Naive thymus-derived CD8-positive, alpha-beta T cell (primary cell): ENCODE measurements around the gene PIGZ. TPM values are rescaled to one million over a fixed set of nuclear protein-coding genes. Genes with fewer than 3 reads are reported as not detected.
"Not testable (repeated sequence)": the region's sequence is repeated elsewhere in the genome, so short reads cannot be mapped to it uniquely, and the experiment has no call there.

Experiments
- ATAC-seq, 2 donors: fragments of 150-1000 bp; cut with Tn5 transposase in 1 of 2; sonication (Bioruptor Pico), chemical (Tn5 transposase) in 1 of 2; 1 replicate in 1 of 2; 2 replicates in 1 of 2; pipeline ENCODE4 v1.10.0; 2021; ENCODE audit warnings: mild to moderate bottlenecking in 2 of 2, moderate library complexity in 2 of 2
- POLR2A ChIA-PET: fragments of 350-600 bp; sonication (Branson Sonifier 250); formaldehyde crosslinking; loops from one replicate; lab custom pipeline; 2021; ENCODE audit warnings: antibody characterized with exemption; lab: Charles Lee
- DNase-seq, 10 donors: peaks; one replicate each; pipeline versions ENCODE4 v3.0.0 to v3.0.0-alpha.2; 2020 to 2022
- H3K27ac Mint-ChIP-seq, 10 donors: one replicate each; pipeline ENCODE4 v1.8.0; 2020 to 2022; ENCODE audit warnings: mild to moderate bottlenecking in 10 of 10, mixed read lengths in 10 of 10, moderate library complexity in 4 of 10, inconsistent platforms in 1 of 10
- H3K27me3 Mint-ChIP-seq, 5 donors: one replicate each; pipeline ENCODE4 v1.8.0; 2021 to 2022; ENCODE audit warnings: mixed read lengths in 5 of 5
- H3K36me3 Mint-ChIP-seq, 3 donors: one replicate each; pipeline ENCODE4 v1.8.0; 2020 to 2022; ENCODE audit warnings: mixed read lengths in 3 of 3, mild to moderate bottlenecking in 2 of 3, inconsistent platforms in 1 of 3
- H3K4me1 Mint-ChIP-seq, 4 donors: one replicate each; pipeline ENCODE4 v1.8.0; 2021 to 2022; ENCODE audit warnings: mixed read lengths in 4 of 4
- H3K4me3 Mint-ChIP-seq, 10 donors: one replicate each; pipeline ENCODE4 v1.8.0; 2020 to 2022; ENCODE audit warnings: mild to moderate bottlenecking in 10 of 10, mixed read lengths in 10 of 10, moderate library complexity in 6 of 10, inconsistent platforms in 1 of 10
- H3K9me3 Mint-ChIP-seq, 9 donors: one replicate each; pipeline ENCODE4 v1.8.0; 2020 to 2022; ENCODE audit warnings: mixed read lengths in 9 of 9, mild to moderate bottlenecking in 3 of 9, inconsistent platforms in 1 of 9, moderate library complexity in 1 of 9
- polyA plus RNA-seq, 3 donors: library from polyadenylated mRNA; unstranded; fragments of 300-500 nt; fragmentation: Illumina TruSeq; gene quantifications; one replicate each; pipeline ENCODE4 v1.2.3, GENCODE V29; 2021
- total RNA-seq, 8 experiments: library from RNA in 2 of 8; stranded (reverse) in 2 of 8; gene quantifications; one replicate each; pipeline ENCODE4 v1.2.3 and lab custom pipeline; 2021 to 2026

PIGZ gene
- total and polyA plus RNA-seq, 5 experiments from 2014 or later, result 0.13 to 0.55 (median 0.26) TPM; not detected in 1

GRCh38 chr3:196951371-196951770 is 17.3 kb downstream of the PIGZ start:
- no peaks in the 10 kb centered on the region for H3K9me3 Mint-ChIP-seq
- DNase-seq, result no peak
- no peak for ATAC-seq
- no peak overlapping the region for H3K27ac Mint-ChIP-seq
- H3K4me3 Mint-ChIP-seq, result no peak overlapping the region
- H3K27me3 Mint-ChIP-seq, result peaks cover 0 to 5% (median 1%) of the 10 kb centered on the region in 5 donors
- H3K36me3 Mint-ChIP-seq, result no peaks in the 10 kb centered on the region
- POLR2A ChIA-PET, result no interaction called here
- peaks cover 0 to 2% (median under 1%) of the 10 kb centered on the region in 4 donors for H3K4me1 Mint-ChIP-seq

- Mint-ChIP-seq H3K4me3 (no peak overlapping the region), H3K36me3 (peaks cover 0 to 3% (median 0%) of the 10 kb centered on the region in 3 donors), H3K27ac (peak overlapping the region in 1 of 10 donors; percentile 43), H3K27me3 (peaks cover 0 to 5% (median 0%) of the 10 kb centered on the region in 5 donors), H3K4me1 (peaks cover 2 to 4% (median 3%) of the 10 kb centered on the region in 4 donors), H3K9me3 (no peaks in the 10 kb centered on the region)
- DNase-seq, result no peak
- POLR2A ChIA-PET, result no interaction called here
- no peak for ATAC-seq
These were observed 18.9 kb downstream of the PIGZ start for GRCh38 chr3:196949750-196950149.

- ATAC-seq, result no peak
- no peak for DNase-seq
- no peak overlapping the region for H3K4me3 Mint-ChIP-seq
- peaks cover 0 to 7% (median 0%) of the 10 kb centered on the region in 3 donors for H3K36me3 Mint-ChIP-seq
- peaks cover 0 to 3% (median 0%) of the 10 kb centered on the region in 5 donors for H3K27me3 Mint-ChIP-seq
- POLR2A ChIA-PET, result no interaction called here
- H3K9me3 Mint-ChIP-seq, result no peaks in the 10 kb centered on the region
- H3K27ac Mint-ChIP-seq, result peak overlapping the region in 1 of 10 donors; percentile 41
- peaks cover 4 to 9% (median 8%) of the 10 kb centered on the region in 4 donors for H3K4me1 Mint-ChIP-seq
These were observed 19.4 kb downstream of the PIGZ start for GRCh38 chr3:196949285-196949619.

- no peaks in the 10 kb centered on the region for H3K9me3 Mint-ChIP-seq
- ATAC-seq (no peak), DNase-seq (no peak)
- H3K36me3 Mint-ChIP-seq, result peaks cover 0 to 7% (median 0%) of the 10 kb centered on the region in 3 donors
- peaks cover 0 to 3% (median 0%) of the 10 kb centered on the region in 5 donors for H3K27me3 Mint-ChIP-seq
- peaks cover 5 to 15% (median 14%) of the 10 kb centered on the region in 4 donors for H3K4me1 Mint-ChIP-seq
- POLR2A ChIA-PET, result interaction anchor here (1.0 kb wide), 1 partner anchor 81 kb away, joined by 3 read pairs; the partner anchor contains the start of gene SENP5
- H3K4me3 Mint-ChIP-seq, result no peak overlapping the region
- H3K27ac Mint-ChIP-seq, result no peak overlapping the region
These were observed 20.0 kb downstream of the PIGZ start for GRCh38 chr3:196948442-196949284.

- Mint-ChIP-seq H3K36me3 (peaks cover 0 to 7% (median 0%) of the 10 kb centered on the region in 3 donors), H3K27ac (no peak overlapping the region), H3K27me3 (no peaks in the 10 kb centered on the region), H3K9me3 (no peaks in the 10 kb centered on the region), H3K4me1 (peaks cover 7 to 22% (median 21%) of the 10 kb centered on the region in 4 donors), H3K4me3 (no peak overlapping the region)
- DNase-seq (no peak), ATAC-seq (no peak)
- POLR2A ChIA-PET, result interaction anchor here (1.0 kb wide), 1 partner anchor 80 kb away, joined by 3 read pairs; the partner anchor contains the start of gene SENP5
These were observed 20.7 kb downstream of the PIGZ start for GRCh38 chr3:196947860-196948441.

GRCh38 chr3:196947136-196947859 is 21.3 kb downstream of the PIGZ start:
- POLR2A ChIA-PET, result interaction anchor here (0.5 kb wide), 1 partner anchor 329 kb away, joined by 3 read pairs; no protein-coding TSS in a partner anchor
- no peak for DNase-seq

GRCh38 chr3:196944037-196944790 is 24.4 kb downstream of the PIGZ start:
- peaks cover 0 to 25% (median 0%) of the 10 kb centered on the region in 3 donors for H3K36me3 Mint-ChIP-seq
- H3K9me3 Mint-ChIP-seq, H3K27me3 Mint-ChIP-seq, ATAC-seq, DNase-seq: not testable (repeated sequence)
- POLR2A ChIA-PET, result interaction anchor here (1.2 kb wide), 1 partner anchor 75 kb away, joined by 3 read pairs; no protein-coding TSS in a partner anchor
- peaks cover 21 to 51% (median 51%) of the 10 kb centered on the region in 4 donors for H3K4me1 Mint-ChIP-seq
- H3K27ac Mint-ChIP-seq, result peak overlapping the region; percentile 32 to 99 (median 91)
- H3K4me3 Mint-ChIP-seq, result peak overlapping the region; percentile 22 to 98 (median 82)

More at GRCh38 chr3:196947136-196947859, 21.3 kb downstream of the PIGZ start:
- Mint-ChIP-seq H3K27ac (peak overlapping the region in 2 of 10 donors; percentile 12 to 79), H3K36me3 (peaks cover 0 to 8% (median 0%) of the 10 kb centered on the region in 3 donors), H3K9me3 (peaks cover 0 to 1% (median 0%) of the 10 kb centered on the region in 9 donors), H3K4me1 (peaks cover 9 to 26% (median 23%) of the 10 kb centered on the region in 4 donors), H3K4me3 (no peak overlapping the region), H3K27me3 (peaks cover 0 to 2% (median 0%) of the 10 kb centered on the region in 5 donors)
- no peak for ATAC-seq

- Mint-ChIP-seq H3K27ac (peak overlapping the region; percentile 85 to 99 (median 97)), H3K4me3 (peak overlapping the region; percentile 80 to 99 (median 96)), H3K4me1 (peaks cover 21 to 54% (median 51%) of the 10 kb centered on the region in 4 donors), H3K36me3 (peaks cover 0 to 38% (median under 1%) of the 10 kb centered on the region in 3 donors), H3K9me3 (peaks cover 0 to 1% (median 0%) of the 10 kb centered on the region in 9 donors), H3K27me3 (peaks cover 0 to 3% (median 0%) of the 10 kb centered on the region in 5 donors)
- POLR2A ChIA-PET, result interaction anchor here (0.6 to 2.9 kb wide), 14 partner anchors 18 to 791 kb away, joined by 3 to 55 read pairs (median 5); partner anchors contain the start of genes CEP19, DLG1, FBXO45 and PAK2
- DNase-seq (peak in 2 of 10 donors; percentile 14 to 19), ATAC-seq (no peak)
These were observed 25.7 kb downstream of the PIGZ start for GRCh38 chr3:196942915-196943277.

- peak within 1 kb of the TSS; percentile 87 to 99 (median 96) for H3K4me3 Mint-ChIP-seq
These were observed 26.3 kb downstream of the PIGZ start, which contains the start of gene NCBP2 for GRCh38 chr3:196942226-196942914. TSS of gene NCBP2 (minus strand) at chr3:196942528. CDS start at chr3:196942503, 25 bp downstream.

GRCh38 chr3:196941729-196942225 is 26.9 kb downstream of the PIGZ start:
- POLR2A ChIA-PET, result interaction anchor here (0.6 to 2.9 kb wide), 14 partner anchors 28 to 865 kb away, joined by 3 to 55 read pairs (median 6); partner anchors contain the start of genes CEP19, DLG1, FBXO45 and PAK2
- H3K4me3 Mint-ChIP-seq, result peak overlapping the region; percentile 87 to 99 (median 96)
- peaks cover 0 to 1% (median 0%) of the 10 kb centered on the region in 9 donors for H3K9me3 Mint-ChIP-seq
- H3K36me3 Mint-ChIP-seq, result peaks cover 4 to 49% (median 4%) of the 10 kb centered on the region in 3 donors
- ATAC-seq, result peak; percentile 52 to 54
- peaks cover 0 to 3% (median 0%) of the 10 kb centered on the region in 5 donors for H3K27me3 Mint-ChIP-seq
- peak overlapping the region; percentile 95 to 99 (median 98) for H3K27ac Mint-ChIP-seq
- DNase-seq, result peak in 9 of 10 donors; percentile 33 to 80 (median 63)
- H3K4me1 Mint-ChIP-seq, result peaks cover 23 to 54% (median 51%) of the 10 kb centered on the region in 4 donors

More at GRCh38 chr3:196942226-196942914, 26.3 kb downstream of the PIGZ start, which contains the start of gene NCBP2:
- Mint-ChIP-seq H3K36me3 (peaks cover 4 to 43% (median 4%) of the 10 kb centered on the region in 3 donors), H3K27ac (peak within 1 kb of the TSS; percentile 95 to 99 (median 98)), H3K27me3 (peaks cover 0 to 3% (median 0%) of the 10 kb centered on the region in 5 donors), H3K9me3 (peaks cover 0 to 1% (median 0%) of the 10 kb centered on the region in 9 donors), H3K4me1 (peaks cover 23 to 54% (median 51%) of the 10 kb centered on the region in 4 donors)
- DNase-seq (peak; percentile 98 to 100 (median 99)), ATAC-seq (peak; percentile 93)
- POLR2A ChIA-PET, result interaction anchor here (0.6 to 2.9 kb wide), 17 partner anchors 19 to 864 kb away, joined by 3 to 55 read pairs (median 5); partner anchors contain the start of genes CEP19, DLG1, FBXO45 and PAK2
